ENCODE results near the gene SOX12.
A peak's percentile ranks its signal among the peaks of the same experiment; 100 is the strongest.

Gene SOX12

GRCh38 chr20:325045-325888 lies at the start of gene SOX12:
Gene SOX12 (plus strand): TSS chr20:325552. CDS start chr20:325925, 373 bp downstream.
- DNase-seq = peak; percentile 88 to 97 (median 92)

GRCh38 chr20:275791-276190 lies 49.6 kb upstream of the SOX12 start:
- DNase-seq = no peak

DNA sequence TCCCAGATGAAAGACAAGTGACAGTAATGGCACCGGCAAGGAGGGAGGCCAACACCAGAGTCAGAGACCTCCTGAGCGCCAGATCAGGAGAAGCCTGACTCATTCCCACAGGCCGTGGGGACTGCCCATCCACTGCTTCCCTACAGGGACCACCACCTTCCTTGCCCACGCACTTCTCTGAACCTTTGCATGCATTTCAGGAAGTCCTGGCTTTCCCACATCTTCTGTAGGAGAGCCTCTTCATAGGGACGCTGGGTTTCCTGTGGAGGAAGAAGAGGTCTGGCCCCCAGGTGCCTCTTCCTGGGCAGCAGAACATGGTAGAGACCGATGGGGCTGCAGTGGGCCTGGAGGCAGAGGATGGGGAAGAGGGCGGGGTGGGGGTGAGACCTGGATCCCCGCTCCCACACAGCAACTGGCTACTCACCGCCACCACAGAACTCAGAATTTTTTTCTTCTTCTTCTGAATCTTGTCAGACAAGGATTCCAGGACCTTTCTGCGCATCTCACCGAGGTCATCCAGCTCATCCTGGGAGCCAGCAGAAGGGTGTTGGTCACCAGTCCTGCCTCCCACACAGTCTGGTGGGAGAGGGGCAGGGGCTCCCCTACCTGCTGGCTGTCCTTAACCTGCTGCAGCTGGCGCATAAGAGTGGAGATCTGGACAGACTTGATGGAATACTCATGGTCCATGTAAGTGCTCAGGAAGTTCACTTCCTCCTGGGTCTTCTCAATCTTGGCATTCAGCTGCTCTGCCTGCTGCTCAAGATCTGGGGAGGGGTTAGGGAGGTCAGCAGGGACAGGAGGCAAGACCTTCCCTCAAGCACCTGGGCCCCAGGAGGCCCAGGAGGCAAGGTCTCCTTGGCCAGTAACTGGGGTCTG lies 48.5 kb upstream of the SOX12 start:
- DNase-seq = no peak

DNA sequence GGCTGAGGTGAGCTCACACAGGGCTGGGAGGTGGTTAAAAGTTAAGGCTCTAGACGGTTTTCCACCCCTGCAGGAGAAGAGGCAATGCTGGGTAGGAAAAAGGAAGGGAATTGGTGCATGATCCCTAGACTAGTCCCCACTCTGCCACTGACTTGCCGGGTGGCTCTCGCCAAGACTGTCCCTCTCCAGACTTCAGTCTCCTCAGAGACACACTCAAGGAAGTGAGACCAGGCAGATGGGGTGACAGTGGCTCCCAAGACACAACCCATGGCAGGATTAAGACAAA lies 47.9 kb upstream of the SOX12 start:
- no peak for DNase-seq

- no peak for DNase-seq
These were observed 47.2 kb upstream of the SOX12 start for GRCh38 chr20:278181-278580.

DNA sequence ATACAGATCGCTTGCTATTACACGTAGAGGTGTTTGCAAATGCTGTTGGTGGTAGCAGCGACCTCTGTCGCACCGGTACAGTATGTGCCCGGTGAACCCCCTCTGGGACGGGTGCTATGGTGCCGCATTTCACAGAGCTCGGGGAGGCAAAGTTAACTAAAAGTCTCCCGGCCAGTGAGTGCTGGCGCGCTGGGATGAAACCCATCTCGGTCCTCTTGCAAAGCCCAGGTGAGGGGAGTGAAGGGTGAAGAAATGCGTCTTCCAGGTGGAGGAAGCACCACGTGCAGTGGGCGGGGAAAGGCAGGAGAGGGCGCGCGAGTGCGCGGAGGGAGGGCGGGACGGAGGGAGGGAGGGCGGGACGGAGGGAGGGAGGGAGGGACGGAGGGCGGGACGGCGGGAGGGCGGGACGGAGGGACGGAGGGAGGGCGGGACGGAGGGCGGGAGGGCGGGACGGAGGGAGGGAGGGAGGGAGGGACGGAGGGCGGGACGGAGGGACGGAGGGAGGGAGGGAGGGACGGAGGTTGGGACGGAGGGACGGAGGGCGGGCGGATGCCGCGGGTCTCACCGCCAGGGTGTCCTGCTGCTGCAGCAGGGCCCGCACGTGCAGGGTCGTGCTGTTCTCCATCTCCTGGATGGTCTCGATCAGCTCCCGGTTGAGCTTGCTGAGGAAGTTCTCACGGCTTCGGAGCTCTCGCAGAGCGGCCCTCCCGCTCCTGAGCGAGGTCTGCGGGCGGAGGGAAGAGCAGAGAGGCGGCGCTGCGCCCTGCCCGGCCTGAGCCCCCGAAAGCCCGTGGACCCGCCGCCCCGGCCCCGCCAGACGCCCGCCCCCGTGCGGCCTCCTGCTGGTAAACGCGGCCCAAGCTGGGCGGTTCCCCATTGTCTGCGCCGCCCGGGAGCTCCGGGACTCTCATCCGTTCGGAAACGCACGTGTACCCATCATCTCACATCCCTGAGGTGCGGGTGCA lies 46.5 kb upstream of the SOX12 start:
- no peak for DNase-seq

GRCh38 chr20:284172-284571 lies 41.2 kb upstream of the SOX12 start:
- no peak for DNase-seq

DNA sequence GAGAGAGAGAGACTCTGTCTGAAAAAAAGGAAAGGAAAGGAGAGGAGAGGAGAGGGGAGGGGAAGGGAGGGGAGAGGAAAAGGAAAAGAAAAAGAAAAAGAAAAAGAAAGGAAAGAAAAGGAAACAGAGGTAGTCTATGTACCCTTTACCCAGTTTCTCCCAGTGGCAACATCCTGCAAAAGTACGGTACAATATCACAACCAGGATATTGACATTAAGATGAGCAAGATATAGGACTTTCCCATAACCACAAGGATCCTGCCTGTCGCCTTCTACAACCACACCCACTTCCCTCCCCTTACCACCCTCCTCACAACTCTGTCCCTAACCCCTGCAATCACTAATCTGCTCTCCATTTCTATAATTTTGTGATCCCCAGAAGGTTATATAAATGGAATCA lies 38.8 kb upstream of the SOX12 start:
- no peak for DNase-seq

- DNase-seq = no peak
These were observed 36.2 kb upstream of the SOX12 start for GRCh38 chr20:288956-289692.

DNA sequence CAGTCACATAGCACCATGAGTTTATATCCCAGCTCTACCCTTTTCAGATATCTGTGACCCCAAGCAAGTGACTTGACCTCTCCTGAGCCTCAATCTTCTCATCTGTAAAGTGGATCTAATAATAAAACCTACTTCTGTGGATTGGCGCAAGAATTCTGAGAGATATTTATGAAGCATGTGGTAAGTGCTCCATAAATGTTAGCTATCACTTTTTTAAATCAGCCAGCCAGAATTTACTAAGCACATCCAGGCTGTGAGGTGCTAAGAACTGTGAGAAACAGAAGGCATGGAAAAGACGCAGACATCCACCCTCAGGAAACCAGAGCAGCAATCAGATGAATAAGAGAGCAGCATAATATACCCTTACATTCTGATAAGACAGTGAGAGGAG lies 35.7 kb upstream of the SOX12 start:
- DNase-seq = no peak

GRCh38 chr20:290084-290831 lies 35.1 kb upstream of the SOX12 start, which contains the start of gene C20orf96:
Gene C20orf96 (minus strand): TSS chr20:290750. CDS start chr20:290610, 140 bp downstream.
- DNase-seq = peak; percentile 66 to 82 (median 75)

GRCh38 chr20:294602-295001 lies 30.8 kb upstream of the SOX12 start:
- DNase-seq = no peak

GRCh38 chr20:295804-296203 lies 29.5 kb upstream of the SOX12 start:
- no peak for DNase-seq

DNA sequence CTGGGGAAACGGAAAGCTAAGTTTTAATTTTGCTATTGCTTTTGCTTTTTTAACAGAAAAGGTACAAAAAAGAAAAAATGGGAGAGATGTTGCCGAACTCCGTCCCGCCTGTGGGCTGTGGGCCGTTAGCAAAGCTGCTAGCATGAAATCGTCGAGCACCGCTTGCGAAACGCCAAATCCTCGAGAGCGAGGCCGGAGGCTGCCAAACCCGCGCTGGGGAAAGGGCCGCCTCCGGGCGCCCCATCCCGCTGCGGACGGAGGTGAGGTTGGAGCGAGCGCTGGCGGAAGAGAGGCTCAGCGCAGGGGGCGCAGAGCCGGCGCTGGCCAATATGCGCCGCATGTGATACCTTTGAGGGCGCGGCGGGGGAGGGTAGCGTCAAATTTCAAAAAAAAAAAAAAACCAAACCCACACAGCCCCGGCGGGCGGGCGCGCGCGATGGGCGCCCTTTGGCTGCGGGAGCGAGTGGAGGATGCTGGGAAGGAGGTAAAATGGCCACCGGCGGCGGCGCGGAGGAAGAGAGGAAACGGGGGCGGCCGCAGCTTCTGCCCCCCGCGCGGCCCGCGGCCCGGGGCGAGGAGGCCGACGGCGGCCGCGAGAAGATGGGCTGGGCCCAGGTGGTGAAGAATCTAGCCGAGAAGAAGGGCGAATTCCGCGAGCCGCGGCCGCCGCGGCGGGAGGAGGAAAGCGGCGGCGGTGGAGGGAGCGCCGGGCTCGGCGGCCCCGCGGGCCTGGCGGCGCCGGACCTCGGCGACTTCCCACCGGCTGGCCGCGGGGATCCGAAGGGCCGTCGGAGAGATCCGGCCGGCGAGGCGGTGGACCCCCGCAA lies 28.0 kb upstream of the SOX12 start, which contains the start of gene ZCCHC3:
Gene ZCCHC3 (plus strand): TSS at position 473 of the 827 bp plus-strand sequence. CDS start 17 bp downstream, at position 490.
- peak; percentile 68 to 88 (median 80) for DNase-seq

DNA sequence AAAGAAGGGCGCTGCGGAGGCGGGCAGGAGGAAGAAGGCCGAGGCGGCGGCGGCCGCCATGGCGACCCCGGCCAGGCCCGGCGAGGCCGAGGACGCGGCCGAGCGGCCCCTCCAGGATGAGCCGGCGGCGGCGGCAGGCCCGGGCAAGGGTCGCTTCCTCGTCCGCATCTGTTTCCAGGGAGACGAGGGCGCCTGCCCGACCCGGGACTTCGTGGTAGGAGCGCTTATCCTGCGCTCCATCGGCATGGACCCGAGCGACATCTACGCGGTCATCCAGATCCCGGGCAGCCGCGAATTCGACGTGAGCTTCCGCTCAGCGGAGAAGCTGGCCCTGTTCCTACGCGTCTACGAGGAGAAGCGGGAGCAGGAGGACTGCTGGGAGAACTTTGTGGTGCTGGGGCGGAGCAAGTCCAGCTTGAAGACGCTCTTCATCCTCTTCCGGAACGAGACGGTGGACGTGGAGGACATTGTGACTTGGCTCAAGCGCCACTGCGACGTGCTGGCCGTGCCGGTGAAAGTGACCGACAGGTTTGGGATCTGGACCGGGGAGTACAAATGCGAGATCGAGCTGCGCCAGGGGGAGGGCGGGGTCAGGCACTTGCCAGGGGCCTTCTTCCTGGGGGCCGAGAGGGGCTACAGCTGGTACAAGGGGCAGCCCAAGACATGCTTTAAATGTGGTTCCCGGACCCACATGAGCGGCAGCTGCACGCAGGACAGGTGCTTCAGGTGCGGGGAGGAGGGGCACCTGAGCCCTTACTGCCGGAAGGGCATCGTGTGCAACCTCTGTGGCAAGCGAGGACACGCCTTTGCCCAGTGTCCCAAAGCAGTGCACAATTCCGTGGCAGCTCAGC lies 27.2 kb upstream of the SOX12 start:
- peak in 5 of 6 experiments; percentile 14 to 54 (median 33) for DNase-seq

DNA sequence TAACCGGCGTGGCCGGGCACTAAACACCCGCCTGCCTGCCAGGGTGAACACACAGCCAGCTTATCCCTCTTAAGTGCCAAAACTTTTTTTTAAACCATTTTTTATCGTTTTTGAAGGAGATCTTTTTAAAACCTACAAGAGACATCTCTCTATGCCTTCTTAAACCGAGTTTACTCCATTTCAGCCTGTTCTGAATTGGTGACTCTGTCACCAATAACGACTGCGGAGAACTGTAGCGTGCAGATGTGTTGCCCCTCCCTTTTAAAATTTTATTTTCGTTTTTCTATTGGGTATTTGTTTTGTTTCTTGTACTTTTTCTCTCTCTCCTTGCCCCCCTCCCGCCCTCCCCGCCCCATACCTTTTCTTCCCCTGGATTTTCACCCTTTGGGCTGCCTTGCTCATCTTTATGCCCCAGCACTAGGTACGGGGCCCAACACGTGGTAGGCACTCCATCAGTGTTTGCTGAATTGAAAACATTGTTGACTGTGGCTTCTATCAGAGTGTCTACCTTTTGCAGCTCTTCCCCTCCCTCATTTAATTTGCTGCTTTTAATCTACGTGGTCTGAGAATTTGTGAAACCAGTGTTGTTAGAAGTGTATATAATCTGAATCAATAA lies 26.5 kb upstream of the SOX12 start:
- no peak for DNase-seq

DNA sequence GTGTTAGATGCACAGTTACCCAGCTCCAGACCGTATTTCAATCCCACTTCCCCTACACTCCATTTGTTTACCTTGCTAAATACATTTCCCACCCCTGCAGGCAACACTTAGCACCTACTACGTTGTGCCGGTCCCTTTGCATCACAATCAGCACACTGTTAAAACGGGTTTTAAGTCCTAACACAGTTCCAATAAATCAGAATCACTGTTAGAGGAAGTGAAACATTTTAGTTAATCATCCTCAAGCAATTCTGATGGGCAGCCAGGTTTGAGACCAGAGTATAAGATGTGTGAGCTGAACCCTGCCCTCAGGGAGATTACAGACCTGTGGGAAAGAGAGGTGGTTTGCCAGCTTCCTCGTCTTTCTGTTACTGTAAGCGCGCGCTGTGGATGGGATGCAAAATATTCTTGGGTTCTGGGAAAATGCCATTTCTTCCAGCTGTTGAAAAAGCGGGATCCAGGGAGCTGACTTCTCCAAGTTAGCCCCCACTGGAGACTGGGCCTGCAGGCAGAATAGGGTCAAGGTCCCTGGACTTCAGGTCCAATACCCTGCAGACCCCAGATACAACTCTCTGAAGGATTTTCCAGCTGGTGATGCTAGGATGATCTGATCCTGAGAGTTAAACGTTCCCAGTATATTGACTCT lies 24.9 kb upstream of the SOX12 start:
- DNase-seq = no peak

Data from stimulated activated naive CD4-positive, alpha-beta T cell (primary cell).